Measurements from ENCODE around the gene FBLN1. TPM values are rescaled to one million over a fixed set of nuclear protein-coding genes. Genes with fewer than 3 reads are reported as not detected.

Gene FBLN1
- total and polyA plus RNA-seq, 2 of the 8 experiments (the other 6 are each of a cell fraction or from before 2014, with no cell fraction given), result 159 to 168 TPM

GRCh38 chr22:45640941-45641621 lies 138.4 kb downstream of the FBLN1 start:
- H3K27me3 ChIP-seq (replicated peaks in 1 of 4; ENCODE audit: control insufficient read depth in 3 of 4, extremely low read depth in 1 of 4, insufficient read depth in 3 of 4, low read length in 3 of 4), result peaks cover 0 to 16% (median 5%) of the 10 kb centered on the region in 4 experiments; a peak in 5 of 7 replicates
- WGBS, 2 experiments (ENCODE audit: extremely low coverage in 1 of 2, insufficient coverage in 1 of 2, insufficient read length in 1 of 2, insufficient replicate concordance in 2 of 2, low coverage in 1 of 2, low lambda C conversion rate in 2 of 2, missing lambda C conversion rate in 1 of 2), result 90% methylated on average over 24 of the region's 24 CpGs; no CpG with 5 or more reads in 1 of the 2 experiments
- H2BK12ac ChIP-seq (ENCODE audit: low read depth, low read length), result peak overlapping the region; percentile 7; the same call in 1 of the 2 replicates
- H4K20me1 ChIP-seq (replicated peaks in 1 of 2; ENCODE audit: control insufficient read depth in 1 of 2, insufficient read depth in 2 of 2, low read length in 2 of 2), result no peaks in the 10 kb centered on the region
- H3K27ac ChIP-seq (ENCODE audit: low read depth, low read length), result no peak overlapping the region
- DNase-seq (ENCODE audit: low read depth in 1 of 2, low spot score in 2 of 2), result no peak
- H3K4me2 ChIP-seq (ENCODE audit: insufficient read depth in 1 of 2, low read depth in 2 of 2, low read length in 2 of 2), result no peak overlapping the region
- peaks cover 0 to 21% (median 16%) of the 10 kb centered on the region in 4 experiments; a peak in 6 of 7 replicates for H3K4me1 ChIP-seq (replicated peaks in 1 of 4; ENCODE audit: control insufficient read depth in 3 of 4, insufficient read depth in 4 of 4, low read length in 3 of 4)
- no peaks in the 10 kb centered on the region for H3K9me3 ChIP-seq (ENCODE audit: insufficient read depth in 2 of 2, low read depth in 1 of 2, low read length in 1 of 2)
- H2AK5ac ChIP-seq (ENCODE audit: low read depth, low read length), result no peak overlapping the region
- no peaks in the 10 kb centered on the region for H3K36me3 ChIP-seq (ENCODE audit: control insufficient read depth in 2 of 4, insufficient read depth in 4 of 4, low read length in 3 of 4)
- H3K23ac ChIP-seq (ENCODE audit: insufficient read length), result no peak overlapping the region
- H2AFZ ChIP-seq (ENCODE audit: low read length), result no peak overlapping the region
- H3K9ac ChIP-seq (replicated peaks in 1 of 4; ENCODE audit: extremely low read depth in 1 of 4, low read depth in 3 of 4, low read length in 3 of 4), result no peak overlapping the region
- ChIA-PET CTCF (ENCODE audit: partially characterized antibody) (interaction anchor here (1.2 to 1.7 kb wide), 2 partner anchors 7 to 43 kb away, joined by 4 read pairs; no protein-coding TSS in a partner anchor), POLR2A (ENCODE audit: partially characterized antibody) (no interaction called here)
- H2BK20ac ChIP-seq (ENCODE audit: low read length), result peak overlapping the region; percentile 80
- no peak for FAIRE-seq
- H2BK5ac ChIP-seq (ENCODE audit: low read depth, low read length), result peak overlapping the region; percentile 35; the same call in 1 of the 2 replicates
- H3K4me3 ChIP-seq (ENCODE audit: extremely low read depth in 1 of 4, insufficient read depth in 2 of 4, low read depth in 3 of 4, low read length in 4 of 4), result no peak overlapping the region
- peak overlapping the region; percentile 69 for H4K91ac ChIP-seq (replicated peaks; ENCODE audit: insufficient read length, low read length)
- no peaks in the 10 kb centered on the region for H3K79me1 ChIP-seq (ENCODE audit: low read depth, low read length)
- no peak overlapping the region for H4K5ac ChIP-seq (ENCODE audit: insufficient read length, low read depth, low read length)
- no peak overlapping the region for H2BK120ac ChIP-seq (replicated peaks; ENCODE audit: low read depth, low read length)
- peak overlapping the region; percentile 61; the same call in 1 of the 2 replicates for H2BK15ac ChIP-seq (ENCODE audit: low read length)
- H4K8ac ChIP-seq (ENCODE audit: extremely low read depth, insufficient read depth, low read length), result no peak overlapping the region
- H3K79me2 ChIP-seq (ENCODE audit: control insufficient read depth in 1 of 2, insufficient read depth in 2 of 2, low read length in 2 of 2), result no peaks in the 10 kb centered on the region
- H3K56ac ChIP-seq (replicated peaks; ENCODE audit: insufficient read length, low read depth, low read length), result no peak overlapping the region
- no peak overlapping the region for H3K18ac ChIP-seq (ENCODE audit: extremely low read depth, low read length)
- peaks cover 3% of the 10 kb centered on the region; the same call in 1 of the 2 replicates for H3K23me2 ChIP-seq (ENCODE audit: low read depth, low read length)
- no peak overlapping the region for H3K14ac ChIP-seq (ENCODE audit: insufficient read length)
- no peak overlapping the region for H3K4ac ChIP-seq (replicated peaks; ENCODE audit: insufficient read length, low read depth, low read length)

All from H1 (cell line).